ENCODE data around the gene FRMPD4. TPM values are rescaled to one million over a fixed set of nuclear protein-coding genes. Genes with fewer than 3 reads are reported as not detected.

FRMPD4 gene
- polyA plus RNA-seq, 6 donors from 2014 or later, result not detected

DNA sequence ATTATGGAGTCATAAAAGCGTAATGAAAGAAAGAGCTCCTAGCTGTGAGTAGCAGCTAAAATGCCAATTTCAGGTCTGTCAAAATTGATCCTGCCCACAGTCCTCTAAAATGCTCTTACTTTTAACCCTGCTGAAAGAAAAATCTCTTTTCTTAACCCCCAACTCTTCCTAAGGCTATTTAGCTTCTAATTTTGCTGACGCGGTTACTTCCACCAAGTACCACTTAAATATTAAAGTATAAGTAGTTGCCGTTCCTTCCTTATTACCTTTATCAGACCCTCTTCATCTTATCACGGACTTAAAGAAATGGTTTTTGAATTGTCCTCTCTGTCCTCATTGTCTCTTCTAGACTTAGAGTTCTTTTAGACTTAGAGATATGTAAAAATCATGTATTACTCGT is 272.2 kb downstream of the FRMPD4 start:
- no peak for DNase-seq
- H3K9me3 Mint-ChIP-seq, result peaks cover 0 to 3% (median 0%) of the 10 kb centered on the region in 7 donors

DNA sequence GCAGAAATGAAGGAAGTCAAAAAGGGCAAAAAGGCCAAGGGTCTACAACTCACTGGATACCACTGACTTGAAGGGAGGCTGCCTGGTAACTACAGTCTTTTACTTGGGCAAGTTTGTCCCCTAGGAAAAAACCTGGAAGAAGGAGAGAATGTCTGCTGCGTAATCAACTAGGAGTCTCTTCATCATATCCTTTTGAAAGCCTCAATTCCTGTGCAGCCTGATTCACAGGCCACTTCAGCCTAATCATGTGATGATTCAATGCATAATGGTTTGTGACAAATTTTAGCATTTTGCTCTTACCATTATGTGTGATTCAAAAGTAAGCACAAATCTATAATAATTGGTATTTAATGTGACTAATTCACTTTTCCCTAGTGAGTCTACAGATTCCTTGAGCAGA is 273.6 kb downstream of the FRMPD4 start:
- Mint-ChIP-seq H3K27ac (no peak overlapping the region), H3K9me3 (peaks cover 0 to 3% (median 0%) of the 10 kb centered on the region in 7 donors), H3K4me3 (no peak overlapping the region), H3K36me3 (no peaks in the 10 kb centered on the region), H3K4me1 (peaks cover 0 to 3% (median 0%) of the 10 kb centered on the region in 3 donors), H3K27me3 (peaks cover 6 to 46% (median 19%) of the 10 kb centered on the region in 3 donors)
- ATAC-seq (ENCODE audit: low read depth in 2 of 2), result no peak
- no peak for DNase-seq

More for the DNA sequence above, 272.2 kb downstream of the FRMPD4 start:
- Mint-ChIP-seq H3K4me1 (peaks cover 0 to 3% (median 0%) of the 10 kb centered on the region in 3 donors), H3K27ac (no peak overlapping the region), H3K36me3 (no peaks in the 10 kb centered on the region), H3K27me3 (peaks cover 6 to 38% (median 16%) of the 10 kb centered on the region in 3 donors), H3K4me3 (no peak overlapping the region)
- ATAC-seq (ENCODE audit: low read depth in 2 of 2), result no peak

DNA sequence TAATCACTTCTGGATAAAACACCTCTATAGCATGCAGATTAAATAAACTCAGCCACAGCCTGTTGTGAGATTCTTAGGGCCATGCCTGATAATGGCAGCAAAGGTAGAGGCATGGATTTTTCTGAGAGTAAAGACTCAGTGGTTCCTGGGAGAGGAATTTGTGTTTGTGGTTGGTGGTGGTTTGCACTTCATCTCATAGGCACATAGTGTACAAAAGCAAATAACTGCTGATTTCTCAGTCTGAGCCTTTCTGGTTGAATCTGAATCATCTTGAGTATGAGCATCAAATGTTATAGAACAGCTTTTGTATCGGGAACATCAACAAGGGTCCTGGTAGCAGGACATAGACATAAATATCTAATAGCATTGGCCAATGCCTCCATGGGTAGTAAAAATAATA is 274.3 kb downstream of the FRMPD4 start:
- Mint-ChIP-seq H3K4me3 (no peak overlapping the region), H3K9me3 (peaks cover 0 to 3% (median 0%) of the 10 kb centered on the region in 7 donors)

DNA sequence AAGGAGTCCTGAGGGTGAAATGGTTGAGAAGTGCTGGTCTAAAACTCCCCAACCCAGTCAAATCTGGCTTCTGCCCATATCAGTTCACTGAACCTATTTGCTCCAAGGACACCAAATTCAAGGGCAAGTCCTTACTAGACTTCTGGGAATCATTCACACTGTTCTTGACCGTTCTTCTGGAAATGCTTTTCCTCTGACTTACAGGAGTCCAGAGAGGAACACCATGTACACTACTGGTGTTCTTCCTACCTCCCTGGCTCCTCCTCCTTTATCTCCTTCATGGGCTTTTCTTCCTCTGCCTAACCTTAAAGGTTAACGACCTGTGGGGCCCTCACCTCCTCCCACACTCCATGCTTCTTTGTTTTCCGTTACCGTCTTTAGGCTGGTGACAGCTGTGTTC is 281.3 kb downstream of the FRMPD4 start:
- Mint-ChIP-seq H3K4me3 (no peak overlapping the region), H3K36me3 (peaks cover 0 to 9% of the 10 kb centered on the region in 2 donors), H3K27me3 (peaks cover 0 to 33% (median 11%) of the 10 kb centered on the region in 3 donors), H3K4me1 (no peaks in the 10 kb centered on the region), H3K27ac (no peak overlapping the region), H3K9me3 (peaks cover 0 to 10% (median 0%) of the 10 kb centered on the region in 7 donors)
- ATAC-seq (ENCODE audit: low read depth in 2 of 2) (no peak), DNase-seq (no peak)

More for the DNA sequence above, 274.3 kb downstream of the FRMPD4 start:
- Mint-ChIP-seq H3K36me3 (no peaks in the 10 kb centered on the region), H3K27me3 (peaks cover 6 to 46% (median 15%) of the 10 kb centered on the region in 3 donors), H3K27ac (no peak overlapping the region), H3K4me1 (peaks cover 0 to 3% (median 0%) of the 10 kb centered on the region in 3 donors)
- DNase-seq (no peak), ATAC-seq (ENCODE audit: low read depth in 2 of 2) (no peak)

DNA sequence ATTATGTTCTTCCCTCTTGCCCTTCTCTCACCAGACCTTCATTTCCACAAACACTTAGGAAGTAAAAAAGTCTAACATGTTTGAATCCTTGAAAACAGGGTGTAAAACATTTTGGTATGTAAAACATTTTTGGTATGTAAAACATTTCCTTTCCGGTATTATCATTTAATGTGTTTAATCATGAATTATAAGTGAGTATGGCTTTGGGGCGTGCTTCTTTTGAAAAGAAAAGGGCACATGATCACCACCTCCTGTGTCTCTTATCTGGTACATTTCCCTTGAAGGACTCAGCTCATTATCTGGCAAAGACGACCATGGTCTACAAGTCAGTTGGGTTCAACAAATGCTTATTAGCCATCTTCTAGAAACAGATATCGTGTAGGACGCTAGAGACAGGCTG is 283.6 kb downstream of the FRMPD4 start:
- peaks cover 0 to 26% (median 6%) of the 10 kb centered on the region in 3 donors for H3K27me3 Mint-ChIP-seq
- ATAC-seq (ENCODE audit: low read depth in 2 of 2) (no peak), DNase-seq (no peak)
- no peaks in the 10 kb centered on the region for H3K4me1 Mint-ChIP-seq
- peaks cover 0 to 9% of the 10 kb centered on the region in 2 donors for H3K36me3 Mint-ChIP-seq
- H3K4me3 Mint-ChIP-seq, result no peak overlapping the region
- no peak overlapping the region for H3K27ac Mint-ChIP-seq
- peaks cover 0 to 10% (median 0%) of the 10 kb centered on the region in 7 donors for H3K9me3 Mint-ChIP-seq

DNA sequence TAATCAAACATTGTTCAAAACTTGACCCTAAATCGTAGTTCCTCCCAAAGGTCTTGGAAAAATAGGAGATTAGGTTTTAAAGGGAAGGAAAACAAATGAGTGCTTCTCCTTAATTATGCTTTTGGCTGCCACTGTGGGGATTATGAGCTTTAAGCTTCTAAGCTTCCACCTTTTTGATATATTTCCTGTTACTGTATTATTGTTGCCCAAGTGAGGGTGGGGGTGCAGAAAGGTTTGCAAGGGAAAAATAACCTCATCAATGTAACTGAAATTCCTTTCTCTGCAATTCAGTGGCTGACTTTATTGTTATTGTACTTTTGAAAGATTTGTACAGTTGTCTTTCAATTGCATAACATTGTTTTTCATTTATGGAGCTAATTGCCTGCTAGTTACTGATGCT is 285.1 kb downstream of the FRMPD4 start:
- no peak overlapping the region for H3K4me3 Mint-ChIP-seq
- DNase-seq, result no peak
- no peak for ATAC-seq (ENCODE audit: low read depth in 2 of 2)
- H3K9me3 Mint-ChIP-seq, result peaks cover 0 to 10% (median 0%) of the 10 kb centered on the region in 7 donors
- peaks cover 0 to 9% of the 10 kb centered on the region in 2 donors for H3K36me3 Mint-ChIP-seq
- H3K4me1 Mint-ChIP-seq, result no peaks in the 10 kb centered on the region
- H3K27ac Mint-ChIP-seq, result no peak overlapping the region
- peaks cover 3 to 33% (median 6%) of the 10 kb centered on the region in 3 donors for H3K27me3 Mint-ChIP-seq

DNA sequence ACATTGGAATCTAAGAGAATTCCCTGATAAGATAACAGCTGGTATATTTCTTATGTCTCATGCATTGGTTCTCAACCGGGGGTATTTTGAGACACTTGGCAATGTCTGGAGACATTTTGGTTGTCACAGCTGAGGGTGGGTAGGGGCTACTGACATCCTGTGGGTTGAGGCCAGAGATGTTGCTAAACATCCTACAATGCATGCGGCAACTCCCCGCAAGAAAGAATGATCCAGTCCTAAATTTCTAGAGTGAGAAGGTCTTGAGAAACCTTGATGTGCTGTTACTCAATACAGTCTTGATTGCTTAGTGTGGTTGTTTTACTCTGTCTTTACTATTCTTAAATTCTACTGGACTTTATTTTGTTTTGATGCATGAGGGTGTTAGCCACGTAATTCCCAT is 287.2 kb downstream of the FRMPD4 start:
- no peak for ATAC-seq (ENCODE audit: low read depth in 2 of 2)
- no peak for DNase-seq
- Mint-ChIP-seq H3K27me3 (peaks cover 2 to 23% (median 3%) of the 10 kb centered on the region in 3 donors), H3K27ac (no peak overlapping the region), H3K4me1 (no peaks in the 10 kb centered on the region), H3K36me3 (peaks cover 0 to 4% of the 10 kb centered on the region in 2 donors), H3K9me3 (peaks cover 0 to 4% (median 0%) of the 10 kb centered on the region in 7 donors), H3K4me3 (no peak overlapping the region)

DNA sequence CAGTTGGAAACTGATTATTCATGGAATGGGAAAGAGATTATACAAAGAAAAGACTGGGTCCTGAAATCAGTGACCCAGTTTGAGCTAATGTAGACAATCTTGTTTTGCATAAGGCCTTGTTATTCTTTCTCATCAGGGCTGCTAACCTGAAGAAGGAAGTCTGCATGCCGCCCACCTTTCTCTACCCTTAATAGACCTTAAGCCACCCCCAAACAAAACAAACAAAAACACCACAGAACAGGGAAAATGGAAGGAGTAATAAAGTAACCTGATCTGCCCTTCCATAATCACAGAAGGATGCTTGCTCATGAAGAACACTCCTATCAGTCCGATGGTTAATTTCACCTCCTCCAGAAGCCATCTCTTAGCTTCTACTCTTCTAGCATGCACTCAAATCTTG is 288.1 kb downstream of the FRMPD4 start:
- DNase-seq (no peak), ATAC-seq (ENCODE audit: low read depth in 2 of 2) (no peak)
- peaks cover 0 to 4% (median 0%) of the 10 kb centered on the region in 7 donors for H3K9me3 Mint-ChIP-seq
- H3K4me3 Mint-ChIP-seq, result no peak overlapping the region
- H3K27me3 Mint-ChIP-seq, result peaks cover 0 to 17% (median 3%) of the 10 kb centered on the region in 3 donors
- no peaks in the 10 kb centered on the region for H3K4me1 Mint-ChIP-seq
- no peak overlapping the region for H3K27ac Mint-ChIP-seq
- H3K36me3 Mint-ChIP-seq, result no peaks in the 10 kb centered on the region

DNA sequence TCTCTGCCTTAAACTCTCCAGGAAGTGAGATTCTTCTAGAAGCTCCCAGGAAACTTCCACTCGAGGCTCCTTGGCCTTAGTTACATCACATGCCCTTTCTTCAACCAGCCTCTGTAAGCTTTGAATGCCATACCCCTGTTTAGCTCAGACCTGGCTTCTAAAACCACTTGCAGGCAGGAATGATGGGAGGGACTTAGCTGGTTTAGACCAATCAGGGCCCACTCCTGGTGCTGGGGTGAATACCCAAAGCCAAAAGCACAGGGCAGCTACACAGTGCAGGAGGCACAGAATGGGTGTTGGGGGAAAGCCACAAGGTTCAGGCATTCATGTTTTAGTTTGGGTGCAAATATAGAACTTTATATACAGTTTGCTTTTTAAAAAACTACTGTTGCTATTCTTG is 296.2 kb downstream of the FRMPD4 start:
- H3K4me3 Mint-ChIP-seq, result no peak overlapping the region
- no peaks in the 10 kb centered on the region for H3K4me1 Mint-ChIP-seq
- H3K36me3 Mint-ChIP-seq, result no peaks in the 10 kb centered on the region
- H3K9me3 Mint-ChIP-seq, result peaks cover 0 to 2% (median 0%) of the 10 kb centered on the region in 7 donors
- no peak overlapping the region for H3K27ac Mint-ChIP-seq
- peaks cover 0 to 6% (median 5%) of the 10 kb centered on the region in 3 donors for H3K27me3 Mint-ChIP-seq
- DNase-seq (no peak), ATAC-seq (ENCODE audit: low read depth in 2 of 2) (no peak)

DNA sequence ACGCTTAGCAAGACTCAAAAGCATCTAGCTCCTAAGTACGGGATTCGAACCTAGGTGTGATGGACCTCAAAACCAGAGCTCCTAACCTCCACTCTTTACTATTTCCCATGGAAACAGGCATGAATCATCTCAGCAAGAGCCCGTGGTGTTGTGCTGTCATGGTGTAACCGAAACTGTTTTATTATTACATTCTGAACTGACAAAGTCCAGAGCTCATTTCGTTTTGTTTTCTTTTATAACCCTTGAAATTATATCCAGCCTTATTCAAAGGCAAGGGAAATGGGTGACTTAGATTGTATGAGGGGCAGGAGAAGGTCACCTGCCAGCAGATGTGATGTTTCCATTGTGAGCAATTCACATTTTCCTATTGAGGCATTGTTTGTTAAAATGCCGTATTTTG is 301.1 kb downstream of the FRMPD4 start:
- Mint-ChIP-seq H3K27ac (no peak overlapping the region), H3K4me3 (no peak overlapping the region), H3K9me3 (peaks cover 0 to 6% (median under 1%) of the 10 kb centered on the region in 7 donors), H3K27me3 (peaks cover 3 to 28% (median 18%) of the 10 kb centered on the region in 3 donors), H3K4me1 (no peaks in the 10 kb centered on the region), H3K36me3 (no peaks in the 10 kb centered on the region)
- DNase-seq (no peak), ATAC-seq (ENCODE audit: low read depth in 2 of 2) (no peak)

DNA sequence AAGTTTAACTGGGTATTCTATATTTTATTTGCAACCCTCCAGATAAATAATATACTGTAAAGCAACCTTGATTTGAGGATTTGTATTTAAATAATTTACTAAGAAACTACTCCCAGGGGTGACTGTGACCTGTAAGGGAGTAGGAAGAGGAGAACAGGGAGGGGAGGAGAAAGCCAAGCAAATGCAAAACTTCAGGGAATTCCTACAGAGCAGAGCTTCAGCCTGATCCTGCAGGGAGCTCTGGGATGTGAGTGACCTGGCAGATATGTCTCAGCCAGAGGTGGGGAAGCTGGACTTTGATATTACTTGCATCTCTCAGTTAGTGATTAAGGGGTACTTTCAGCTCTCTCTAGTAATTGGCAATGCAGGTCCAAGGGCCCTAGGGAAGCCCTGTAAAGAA is 302.0 kb downstream of the FRMPD4 start:
- H3K36me3 Mint-ChIP-seq, result no peaks in the 10 kb centered on the region
- H3K27ac Mint-ChIP-seq, result no peak overlapping the region
- H3K4me1 Mint-ChIP-seq, result no peaks in the 10 kb centered on the region
- DNase-seq (no peak), ATAC-seq (ENCODE audit: low read depth in 2 of 2) (no peak)
- peaks cover 0 to 7% (median 0%) of the 10 kb centered on the region in 7 donors for H3K9me3 Mint-ChIP-seq
- no peak overlapping the region for H3K4me3 Mint-ChIP-seq
- peaks cover 6 to 33% (median 18%) of the 10 kb centered on the region in 3 donors for H3K27me3 Mint-ChIP-seq

DNA sequence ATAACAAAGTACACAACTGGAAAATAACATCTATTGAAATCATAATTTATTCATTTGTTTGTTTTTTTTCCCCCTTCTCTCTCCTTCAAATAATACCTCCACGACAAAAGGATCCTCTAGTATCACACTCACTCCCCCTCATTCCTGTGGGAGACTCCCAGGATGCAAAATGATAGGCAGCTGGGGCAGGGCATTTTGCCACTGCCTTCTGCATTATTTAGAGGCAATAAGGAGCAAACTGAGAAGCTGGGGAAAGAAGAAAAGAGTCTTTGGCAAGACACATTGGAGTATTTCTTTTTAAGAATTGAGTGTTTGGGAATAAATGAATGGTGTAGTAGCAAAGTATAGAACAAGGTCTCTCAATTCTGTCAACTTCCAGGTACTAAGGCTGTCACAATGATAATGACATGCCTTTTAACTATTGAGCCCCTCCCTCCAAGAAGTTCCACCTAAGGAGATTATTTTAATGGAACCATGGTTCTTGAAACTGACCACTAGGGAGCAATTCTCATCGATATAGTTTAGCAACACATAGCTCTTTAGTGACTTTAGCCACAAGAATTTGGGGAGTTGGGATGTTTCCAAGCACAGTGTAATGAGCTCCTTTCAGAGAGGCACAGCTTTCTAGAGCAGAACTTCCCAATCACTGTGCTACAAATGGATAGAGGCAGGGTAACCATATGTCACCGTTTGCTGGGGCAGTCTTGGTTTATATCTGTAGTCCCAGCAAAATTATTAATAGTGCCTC is 303.3 kb downstream of the FRMPD4 start:
- H3K9me3 Mint-ChIP-seq, result peaks cover 0 to 7% (median 0%) of the 10 kb centered on the region in 7 donors
- no peaks in the 10 kb centered on the region for H3K4me1 Mint-ChIP-seq
- no peak for DNase-seq
- no peaks in the 10 kb centered on the region for H3K36me3 Mint-ChIP-seq
- H3K27me3 Mint-ChIP-seq, result peaks cover 6 to 33% (median 18%) of the 10 kb centered on the region in 3 donors
- no peak for ATAC-seq (ENCODE audit: low read depth in 2 of 2)
- H3K27ac Mint-ChIP-seq, result no peak overlapping the region
- no peak overlapping the region for H3K4me3 Mint-ChIP-seq

DNA sequence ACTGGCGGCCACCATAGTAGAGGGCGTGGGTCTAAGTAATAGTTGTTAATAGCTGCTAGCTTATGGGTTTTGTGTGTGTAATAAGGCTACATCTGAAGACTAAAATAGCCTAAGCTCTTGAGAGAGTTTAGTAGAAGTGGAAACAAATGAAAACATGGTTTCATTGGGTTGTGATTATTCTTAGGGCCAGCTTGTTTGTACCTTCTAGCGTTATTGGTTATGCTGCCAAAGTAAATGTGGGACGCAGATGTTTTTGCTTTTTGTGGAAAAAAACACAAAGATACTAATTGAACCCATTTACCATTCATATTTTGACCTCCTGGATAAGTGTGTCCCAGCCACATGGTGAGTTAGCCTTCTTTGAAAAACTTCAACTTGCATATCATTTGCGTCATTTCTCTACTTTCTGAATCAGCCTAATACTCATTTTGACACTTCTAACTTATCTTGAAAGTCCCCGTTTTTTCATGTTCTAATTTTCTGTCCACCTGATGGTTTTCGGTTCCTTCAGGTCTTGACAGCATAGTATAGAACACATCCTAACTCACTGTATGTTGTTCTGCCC is 305.3 kb downstream of the FRMPD4 start:
- H3K4me1 Mint-ChIP-seq, result no peaks in the 10 kb centered on the region
- peaks cover 0 to 7% (median 0%) of the 10 kb centered on the region in 7 donors for H3K9me3 Mint-ChIP-seq

More for the DNA sequence above, 305.3 kb downstream of the FRMPD4 start:
- DNase-seq, result no peak
- peaks cover 6 to 33% (median 13%) of the 10 kb centered on the region in 3 donors for H3K27me3 Mint-ChIP-seq
- H3K36me3 Mint-ChIP-seq, result no peaks in the 10 kb centered on the region
- ATAC-seq (ENCODE audit: low read depth in 2 of 2), result no peak
- H3K27ac Mint-ChIP-seq, result no peak overlapping the region
- H3K4me3 Mint-ChIP-seq, result no peak overlapping the region
